Immature natural killer cell (primary cell): ENCODE data around the gene ENC1. TPM values are rescaled to one million over a fixed set of nuclear protein-coding genes. Genes with fewer than 3 reads are reported as not detected.

Experiments used
- DNase-seq, 3 donors: peaks; one replicate each; pipeline ENCODE4 v3.0.0; 2022; ENCODE audit warnings: mixed read lengths in 1 of 3
- H3K27ac Mint-ChIP-seq, 6 donors: one replicate each; pipeline ENCODE4 v1.8.0; 2020; ENCODE audit warnings: mixed read lengths in 6 of 6, mild to moderate bottlenecking in 5 of 6, inconsistent platforms in 4 of 6, moderate library complexity in 3 of 6
- H3K27me3 Mint-ChIP-seq, 3 donors: one replicate each; pipeline ENCODE4 v1.8.0; 2020 to 2021; ENCODE audit warnings: low read depth in 3 of 3, mild to moderate bottlenecking in 3 of 3, mixed read lengths in 3 of 3, moderate library complexity in 3 of 3, inconsistent platforms in 1 of 3
- H3K36me3 Mint-ChIP-seq, 3 donors: one replicate each; pipeline ENCODE4 v1.8.0; 2020; ENCODE audit warnings: mixed read lengths in 3 of 3, inconsistent platforms in 2 of 3, mild to moderate bottlenecking in 2 of 3
- H3K4me1 Mint-ChIP-seq, 2 donors: one replicate each; pipeline ENCODE4 v1.8.0; 2020; ENCODE audit warnings: inconsistent platforms in 2 of 2, mild to moderate bottlenecking in 2 of 2, mixed read lengths in 2 of 2, moderate library complexity in 1 of 2
- H3K4me3 Mint-ChIP-seq, 5 donors: one replicate each; pipeline ENCODE4 v1.8.0; 2020; ENCODE audit warnings: mild to moderate bottlenecking in 5 of 5, mixed read lengths in 5 of 5, inconsistent platforms in 3 of 5, moderate library complexity in 3 of 5
- H3K9me3 Mint-ChIP-seq, 6 donors: one replicate each; pipeline ENCODE4 v1.8.0; 2020; ENCODE audit warnings: mild to moderate bottlenecking in 6 of 6, mixed read lengths in 6 of 6, inconsistent platforms in 4 of 6, moderate library complexity in 3 of 6
- polyA plus RNA-seq, 3 donors: library from polyadenylated mRNA; unstranded; fragments of 300-500 nt; fragmentation: Illumina TruSeq; gene quantifications; one replicate each; pipeline ENCODE4 v1.2.3, GENCODE V29; 2021

The ENC1 gene
- polyA plus RNA-seq, 3 donors from 2014 or later: 5.4 to 17.2 (median 12.7) TPM

DNA sequence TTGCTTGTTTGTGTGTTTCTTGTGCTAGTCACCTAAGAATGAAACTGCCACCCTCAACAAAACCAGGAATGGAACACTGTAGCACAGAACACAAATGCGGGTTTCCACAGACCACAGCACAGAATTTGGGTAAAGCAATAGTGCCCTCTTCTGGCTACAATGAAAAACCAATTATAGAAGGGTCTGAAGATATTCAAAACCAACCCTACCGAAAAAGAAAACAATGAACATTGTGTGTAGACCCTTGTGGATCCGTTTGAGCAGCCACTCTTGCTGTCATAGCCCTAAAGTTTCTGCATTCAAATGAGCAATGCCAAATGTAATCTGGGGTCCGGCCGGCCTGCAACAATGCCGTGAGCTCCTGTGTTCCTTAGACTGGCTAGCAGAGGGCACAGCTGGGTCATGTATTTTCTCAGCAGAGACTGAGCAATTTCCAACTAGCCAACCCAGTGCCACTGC is 8.3 kb upstream of the ENC1 start:
- Mint-ChIP-seq H3K4me1 (peaks cover 0 to 8% of the 10 kb centered on the region in 2 donors), H3K9me3 (no peaks in the 10 kb centered on the region), H3K27me3 (peaks cover 0 to 5% (median 4%) of the 10 kb centered on the region in 3 donors), H3K36me3 (no peaks in the 10 kb centered on the region), H3K4me3 (no peak overlapping the region), H3K27ac (no peak overlapping the region)
- peak; percentile 60 to 67 (median 61) for DNase-seq

DNA sequence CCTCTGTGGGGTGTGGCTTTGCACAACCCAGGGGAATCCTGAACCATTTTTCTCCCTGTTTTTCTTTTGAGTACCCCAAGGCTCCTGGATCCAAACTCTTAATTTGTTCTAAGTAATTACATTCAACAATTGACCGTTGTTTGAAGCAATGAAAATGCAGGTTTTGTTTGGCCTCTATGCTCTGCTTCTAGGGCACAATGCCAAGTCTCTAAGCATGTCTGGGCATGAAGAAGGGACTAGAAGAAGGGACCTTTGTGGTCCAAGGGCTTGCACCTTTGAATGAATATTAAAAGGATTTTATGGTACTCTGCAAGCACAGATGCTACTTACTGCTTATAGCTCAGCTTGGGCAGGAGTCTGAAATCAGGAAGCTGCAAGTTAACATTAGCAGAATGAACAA is 6.6 kb upstream of the ENC1 start:
- peaks cover 0 to 8% (median 4%) of the 10 kb centered on the region in 3 donors for H3K27me3 Mint-ChIP-seq

DNA sequence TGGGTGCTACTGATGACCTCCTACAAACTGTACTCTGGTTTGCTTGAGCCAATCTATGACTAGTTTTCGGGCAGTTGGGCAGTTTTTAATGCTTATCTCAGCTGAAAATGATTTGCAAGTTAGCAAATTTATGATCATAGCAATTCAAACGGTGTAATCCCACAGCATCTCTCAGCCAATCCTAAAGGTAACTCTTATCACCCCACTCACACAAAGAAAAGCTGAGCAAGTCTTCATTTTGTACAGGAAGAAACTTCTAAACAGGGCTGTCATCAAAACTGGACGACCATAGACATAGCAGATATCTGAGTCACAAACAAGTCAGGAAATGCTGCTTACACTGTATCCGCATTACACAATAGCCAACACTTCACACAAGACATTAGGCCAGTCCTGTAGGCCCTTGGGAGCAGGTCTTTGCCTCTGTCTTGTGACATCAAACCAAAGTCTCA is 2.6 kb upstream of the ENC1 start:
- H3K9me3 Mint-ChIP-seq: no peaks in the 10 kb centered on the region
- no peak for DNase-seq
- H3K36me3 Mint-ChIP-seq: no peaks in the 10 kb centered on the region
- peaks cover 31 to 36% of the 10 kb centered on the region in 2 donors for H3K4me1 Mint-ChIP-seq
- no peak overlapping the region for H3K27ac Mint-ChIP-seq
- H3K4me3 Mint-ChIP-seq: no peak overlapping the region
- peaks cover 6 to 22% (median 12%) of the 10 kb centered on the region in 3 donors for H3K27me3 Mint-ChIP-seq

More for the DNA sequence above, 6.6 kb upstream of the ENC1 start:
- no peak for DNase-seq
- Mint-ChIP-seq H3K36me3 (no peaks in the 10 kb centered on the region), H3K9me3 (no peaks in the 10 kb centered on the region), H3K4me3 (no peak overlapping the region), H3K27ac (no peak overlapping the region), H3K4me1 (peaks cover 1 to 11% of the 10 kb centered on the region in 2 donors)

DNA sequence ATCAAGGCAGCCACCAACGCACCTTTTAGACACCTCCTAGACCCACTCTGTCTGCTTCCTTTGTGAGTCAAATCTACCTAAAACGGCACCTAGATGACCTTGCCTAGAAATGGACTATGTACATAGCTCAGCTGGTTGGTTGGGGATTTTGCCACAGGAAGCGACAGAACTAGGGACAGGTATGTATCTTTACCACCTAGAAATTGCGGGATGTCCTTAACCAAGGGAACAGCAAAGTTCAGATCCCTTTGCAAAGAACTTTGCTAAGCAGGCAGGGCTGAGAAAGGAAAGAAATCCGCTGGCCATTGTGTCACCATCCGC is 2.0 kb upstream of the ENC1 start:
- H3K27me3 Mint-ChIP-seq: peaks cover 6 to 24% (median 12%) of the 10 kb centered on the region in 3 donors
- H3K4me1 Mint-ChIP-seq: peaks cover 36 to 40% of the 10 kb centered on the region in 2 donors
- no peaks in the 10 kb centered on the region for H3K9me3 Mint-ChIP-seq
- no peak overlapping the region for H3K4me3 Mint-ChIP-seq
- DNase-seq: no peak
- no peak overlapping the region for H3K27ac Mint-ChIP-seq
- no peaks in the 10 kb centered on the region for H3K36me3 Mint-ChIP-seq

DNA sequence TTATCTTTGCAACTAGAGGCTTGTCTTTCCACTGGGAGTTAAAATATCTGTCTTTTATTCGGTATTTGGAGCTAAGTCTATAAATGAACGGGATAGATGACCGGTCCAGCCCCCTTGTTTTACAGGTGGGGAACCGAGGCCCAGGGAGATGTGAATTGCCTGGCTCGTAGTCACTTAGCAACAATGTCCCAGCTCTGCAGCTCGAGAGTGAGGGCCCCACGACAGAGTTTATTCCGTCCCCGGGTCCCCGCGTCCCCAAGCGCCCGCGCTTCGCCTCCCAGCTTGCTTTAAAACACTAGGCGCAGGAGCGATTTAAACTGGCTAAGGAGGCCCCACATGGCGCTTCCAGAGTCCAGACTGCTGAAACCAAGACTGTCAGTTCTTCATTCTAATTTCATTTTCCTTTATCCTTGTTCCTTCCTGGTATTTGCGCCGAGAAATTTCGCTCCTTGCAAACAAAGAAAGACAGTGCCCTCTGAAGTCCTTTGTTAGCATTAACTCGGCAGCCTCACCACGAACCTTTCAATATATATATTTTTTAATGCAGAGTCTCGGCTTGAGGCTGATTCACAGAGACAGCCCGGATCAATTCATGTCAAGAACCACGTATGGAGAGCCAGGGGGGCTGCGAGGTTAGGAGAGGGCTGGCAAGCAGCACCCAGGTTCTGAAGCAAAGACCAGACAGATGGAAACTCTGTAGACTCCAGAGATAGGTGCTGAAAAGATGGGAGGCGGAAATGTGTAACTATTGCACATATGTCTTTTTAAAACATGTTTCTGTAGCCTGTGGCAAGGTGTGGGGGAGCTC is 1.4 kb upstream of the ENC1 start:
- Mint-ChIP-seq H3K4me3 (peak overlapping the region; percentile 88 to 96 (median 94)), H3K9me3 (no peaks in the 10 kb centered on the region), H3K36me3 (no peaks in the 10 kb centered on the region), H3K27me3 (peaks cover 6 to 20% (median 14%) of the 10 kb centered on the region in 3 donors), H3K4me1 (peaks cover 37 to 40% of the 10 kb centered on the region in 2 donors), H3K27ac (peak overlapping the region; percentile 54 to 97 (median 84))
- DNase-seq: peak; percentile 23 to 58 (median 36)

DNA sequence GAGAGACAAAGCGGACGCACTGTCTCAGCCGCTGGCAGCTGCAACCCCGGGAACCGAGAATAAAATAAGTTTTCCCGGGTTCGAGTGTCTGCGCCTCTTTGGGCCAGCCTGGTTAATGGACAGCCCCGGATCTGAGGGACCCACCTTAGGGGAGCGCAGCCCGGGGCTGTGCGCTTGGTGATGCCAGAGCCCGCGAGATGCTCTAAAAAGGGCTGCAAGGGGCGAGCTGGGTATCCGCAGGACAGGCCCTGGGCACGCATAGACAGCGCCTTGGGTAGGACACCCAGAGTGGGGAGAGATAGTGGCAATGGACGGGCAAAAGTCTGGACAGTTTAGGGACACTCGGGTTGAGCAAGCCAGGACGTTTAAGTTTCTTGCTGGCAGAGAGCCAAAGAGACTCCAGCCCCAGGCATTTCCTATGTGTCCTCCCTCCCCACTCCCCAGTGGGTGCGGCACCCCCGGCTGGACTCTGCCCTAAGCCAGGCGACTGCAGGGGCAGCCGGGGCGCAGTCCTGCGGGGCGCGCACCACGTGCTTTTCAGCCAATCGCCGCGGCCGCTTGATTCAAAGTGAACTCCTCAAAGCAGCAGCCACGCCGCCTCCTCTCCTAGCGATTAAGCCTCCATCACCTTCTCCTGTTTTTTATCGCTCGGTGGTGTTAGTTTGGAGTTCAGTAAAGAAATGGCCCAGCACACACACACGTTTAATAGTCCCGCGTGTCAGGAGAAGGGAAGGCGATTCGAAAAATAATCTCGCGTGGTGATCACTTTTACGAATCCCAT is 616 bp upstream of the ENC1 start:
- peaks cover 37 to 40% of the 10 kb centered on the region in 2 donors for H3K4me1 Mint-ChIP-seq
- H3K27me3 Mint-ChIP-seq: peaks cover 4 to 20% (median 14%) of the 10 kb centered on the region in 3 donors
- no peaks in the 10 kb centered on the region for H3K9me3 Mint-ChIP-seq
- peak overlapping the region; percentile 88 to 96 (median 94) for H3K4me3 Mint-ChIP-seq
- peaks cover 0 to 1% (median under 1%) of the 10 kb centered on the region in 3 donors for H3K36me3 Mint-ChIP-seq
- peak overlapping the region; percentile 54 to 97 (median 84) for H3K27ac Mint-ChIP-seq
- peak; percentile 31 to 56 (median 46) for DNase-seq

DNA sequence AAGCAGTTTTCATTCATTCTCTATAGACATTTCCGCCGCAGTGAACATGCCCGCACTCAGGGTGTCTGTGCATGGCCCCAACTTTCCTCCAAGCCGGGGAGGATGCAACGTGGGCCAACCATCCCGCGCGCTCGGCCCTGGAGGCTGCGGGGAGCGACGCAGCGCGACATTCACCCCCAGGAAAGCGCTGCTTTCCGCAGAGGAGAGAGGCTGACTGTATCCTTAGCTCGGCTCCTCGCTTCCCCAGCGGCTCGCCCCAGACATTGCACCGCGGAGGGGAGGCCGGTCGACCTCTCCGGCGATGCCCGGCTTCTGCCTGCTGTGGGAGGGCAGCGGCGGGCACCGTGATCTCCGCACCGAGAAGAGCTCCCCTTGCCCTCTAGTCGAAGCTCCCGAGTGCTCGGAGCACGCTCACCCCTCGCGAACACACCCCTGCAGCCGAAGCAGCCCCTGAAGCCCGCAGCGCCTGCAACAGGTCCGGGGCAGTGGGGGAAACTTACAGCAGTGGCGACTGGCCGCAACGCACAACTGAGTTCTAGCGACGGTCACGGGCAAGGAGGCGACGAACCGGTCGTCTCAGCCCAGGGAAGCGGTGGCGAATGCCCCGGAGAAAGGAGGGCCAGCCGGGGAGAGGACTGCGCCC is 600 bp downstream of the ENC1 start:
- peak; percentile 29 to 54 (median 36) for DNase-seq
- no peaks in the 10 kb centered on the region for H3K9me3 Mint-ChIP-seq
- H3K4me1 Mint-ChIP-seq: peaks cover 37 to 40% of the 10 kb centered on the region in 2 donors
- H3K27me3 Mint-ChIP-seq: peaks cover 4 to 20% (median 14%) of the 10 kb centered on the region in 3 donors
- peak overlapping the region; percentile 54 to 97 (median 90) for H3K27ac Mint-ChIP-seq
- peak overlapping the region; percentile 88 to 96 (median 94) for H3K4me3 Mint-ChIP-seq
- peaks cover 0 to 11% (median 8%) of the 10 kb centered on the region in 3 donors for H3K36me3 Mint-ChIP-seq

DNA sequence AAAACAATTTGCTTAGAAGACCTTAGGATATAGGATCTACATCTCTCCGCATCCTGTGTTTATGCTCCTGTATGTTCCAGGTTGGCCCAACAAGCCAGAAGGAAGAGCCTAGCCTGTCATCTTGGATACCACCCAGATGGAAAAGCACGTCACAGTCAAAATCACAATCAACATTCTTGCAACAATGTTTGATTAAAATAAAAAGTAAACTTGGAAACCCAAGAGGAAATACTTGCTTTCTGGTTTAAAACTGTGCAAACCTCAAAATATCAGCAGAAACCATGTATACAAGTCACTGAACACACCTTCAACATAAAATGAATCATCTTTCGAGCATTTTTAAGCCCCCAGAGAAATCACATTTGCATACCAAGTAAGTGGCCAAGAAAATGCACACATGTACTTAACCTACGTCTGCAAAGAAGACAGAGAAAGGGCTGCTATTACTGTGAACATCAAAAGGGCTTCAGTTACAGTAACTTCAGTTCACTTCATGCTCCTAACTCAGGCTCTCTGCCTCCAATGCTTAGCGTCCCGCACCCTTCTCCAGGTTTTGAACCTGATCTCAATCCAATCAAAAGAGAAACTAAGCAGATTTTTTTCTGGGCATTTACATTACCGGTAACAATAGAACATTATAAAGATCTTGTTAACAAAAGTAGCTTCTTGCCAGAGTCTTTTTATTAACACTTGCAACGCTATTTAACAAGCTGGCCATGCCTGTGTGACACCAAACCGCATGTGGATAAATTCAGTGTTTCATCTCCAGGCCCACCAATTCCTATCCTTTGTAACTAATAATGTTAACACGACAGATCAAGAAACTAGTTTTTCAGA is 1.3 kb downstream of the ENC1 start:
- Mint-ChIP-seq H3K27ac (peak overlapping the region; percentile 54 to 97 (median 90)), H3K4me3 (peak overlapping the region; percentile 88 to 96 (median 94)), H3K9me3 (no peaks in the 10 kb centered on the region), H3K4me1 (peaks cover 37 to 40% of the 10 kb centered on the region in 2 donors), H3K36me3 (peaks cover 0 to 18% (median 8%) of the 10 kb centered on the region in 3 donors), H3K27me3 (peaks cover 4 to 20% (median 14%) of the 10 kb centered on the region in 3 donors)
- DNase-seq: peak; percentile 23 to 58 (median 23)

DNA sequence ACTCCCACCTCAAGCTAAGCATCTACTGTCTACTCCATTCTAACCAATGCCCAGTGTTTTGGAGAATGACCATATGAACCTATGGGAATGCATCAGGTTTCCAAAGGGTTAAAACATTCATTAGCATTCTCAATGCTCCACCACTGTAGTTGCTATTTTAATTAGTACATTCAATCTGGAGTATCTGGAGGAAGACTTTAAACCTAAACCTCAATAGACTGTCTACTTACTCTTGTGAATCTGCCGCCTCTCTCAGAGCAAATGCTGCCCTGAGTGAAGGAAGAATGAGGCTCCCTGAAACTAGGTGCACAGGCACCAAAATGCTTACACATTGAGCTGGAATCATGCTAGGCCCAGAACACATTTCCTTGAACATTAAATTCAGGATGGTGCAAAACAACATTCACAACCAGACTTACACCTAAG is 2.0 kb downstream of the ENC1 start:
- Mint-ChIP-seq H3K36me3 (peaks cover 4 to 18% (median 8%) of the 10 kb centered on the region in 3 donors), H3K27me3 (peaks cover 4 to 20% (median 14%) of the 10 kb centered on the region in 3 donors), H3K9me3 (no peaks in the 10 kb centered on the region), H3K4me3 (peak overlapping the region; percentile 88 to 96 (median 94)), H3K27ac (peak overlapping the region in 5 of 6 donors; percentile 54 to 97 (median 90)), H3K4me1 (peaks cover 37 to 40% of the 10 kb centered on the region in 2 donors)
- DNase-seq: no peak

DNA sequence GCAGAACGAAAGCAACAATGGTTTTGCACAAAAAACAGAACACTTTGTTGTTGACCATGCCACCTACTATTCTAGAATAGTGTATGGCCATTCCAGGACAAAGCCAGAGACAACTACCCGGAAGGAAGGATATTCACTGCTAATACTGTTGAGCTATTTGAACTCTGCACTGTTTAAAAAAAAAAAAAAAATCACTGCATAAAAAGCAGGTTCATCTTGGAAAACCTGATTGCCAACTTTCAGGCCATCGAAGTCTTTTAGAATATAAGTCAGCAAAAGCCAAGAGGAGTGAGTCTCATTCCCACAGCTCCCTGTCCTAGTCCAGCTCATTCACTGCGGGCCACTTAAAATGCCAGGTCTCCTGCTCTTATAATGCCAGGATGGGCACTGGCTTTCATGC is 4.0 kb downstream of the ENC1 start:
- Mint-ChIP-seq H3K27ac (peak overlapping the region in 1 of 6 donors; percentile 20), H3K9me3 (no peaks in the 10 kb centered on the region), H3K36me3 (peaks cover 5 to 18% (median 8%) of the 10 kb centered on the region in 3 donors), H3K4me3 (no peak overlapping the region), H3K4me1 (peaks cover 39 to 41% of the 10 kb centered on the region in 2 donors), H3K27me3 (peaks cover 4 to 24% (median 18%) of the 10 kb centered on the region in 3 donors)
- no peak for DNase-seq

DNA sequence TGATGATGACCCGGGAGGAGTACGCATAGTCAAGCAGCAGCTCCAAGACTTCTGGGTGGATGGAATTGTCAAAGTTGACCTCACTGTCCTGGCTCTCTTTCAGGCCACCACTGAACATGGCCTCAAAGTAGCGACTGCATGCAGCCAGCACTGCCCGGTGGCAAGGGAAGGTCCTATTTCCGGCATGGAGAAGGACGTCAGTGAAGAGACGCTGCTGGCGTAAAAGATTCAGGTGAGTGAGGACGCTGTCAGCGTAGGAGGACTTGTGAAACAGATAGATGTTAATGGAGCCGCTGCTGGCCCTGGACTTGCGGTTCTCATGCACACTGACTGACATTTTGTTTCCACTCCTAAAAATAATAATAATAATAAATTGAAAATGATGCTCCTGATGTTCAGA is 4.4 kb downstream of the ENC1 start:
- peaks cover 5 to 18% (median 8%) of the 10 kb centered on the region in 3 donors for H3K36me3 Mint-ChIP-seq
- H3K27me3 Mint-ChIP-seq: peaks cover 4 to 27% (median 19%) of the 10 kb centered on the region in 3 donors
- no peaks in the 10 kb centered on the region for H3K9me3 Mint-ChIP-seq
- peak overlapping the region in 1 of 6 donors; percentile 20 for H3K27ac Mint-ChIP-seq
- no peak overlapping the region for H3K4me3 Mint-ChIP-seq
- DNase-seq: no peak
- H3K4me1 Mint-ChIP-seq: peaks cover 41% of the 10 kb centered on the region in 2 donors

DNA sequence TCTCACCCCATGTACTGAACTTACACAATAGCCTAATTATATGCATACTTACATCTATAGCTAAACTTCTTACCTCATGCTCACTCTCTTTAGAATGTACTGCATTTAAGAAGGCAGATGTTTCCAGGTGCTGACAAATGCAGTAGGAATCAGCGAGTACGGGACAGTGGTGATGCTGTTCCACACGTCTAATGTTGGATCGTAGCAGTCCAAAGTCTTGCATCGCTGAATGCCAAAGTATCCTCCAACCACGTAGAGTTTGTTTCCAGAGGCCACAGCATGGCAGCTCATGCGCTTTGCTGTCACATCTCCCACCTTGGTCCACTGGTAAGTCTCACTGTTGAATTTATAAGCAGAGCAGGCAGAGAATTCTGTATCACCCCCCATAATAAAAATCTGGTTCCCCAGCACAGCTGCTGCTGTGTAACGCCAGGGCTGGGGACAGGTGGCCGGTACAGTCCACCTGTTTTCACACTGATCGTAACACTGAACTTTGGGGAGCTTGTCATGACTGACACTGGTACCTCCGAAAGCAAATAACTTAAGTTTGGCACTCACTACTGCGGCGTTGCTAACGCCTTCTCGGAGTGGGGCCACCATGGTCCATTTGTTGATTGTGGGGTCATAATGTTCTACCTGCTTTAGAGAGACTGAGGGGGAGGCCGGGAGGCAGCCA is 5.8 kb downstream of the ENC1 start:
- no peak for DNase-seq
- Mint-ChIP-seq H3K36me3 (peaks cover 5 to 21% (median 8%) of the 10 kb centered on the region in 3 donors), H3K9me3 (no peaks in the 10 kb centered on the region), H3K27me3 (peaks cover 4 to 34% (median 16%) of the 10 kb centered on the region in 3 donors), H3K27ac (peak overlapping the region in 3 of 6 donors; percentile 41 to 72 (median 46)), H3K4me1 (peaks cover 48 to 49% of the 10 kb centered on the region in 2 donors), H3K4me3 (no peak overlapping the region)
